WTC11 (cell line): ENCODE results near the gene PPARA. TPM values are rescaled to one million over a fixed set of nuclear protein-coding genes. Genes with fewer than 3 reads are reported as not detected.

ENCODE experiments used
- ATAC-seq: fragments of 200-7000 bp; cut with Tn5 transposase; 2 replicates; pipeline ENCODE4 v1.10.0; 2021; ENCODE audit warnings: mild to moderate bottlenecking, moderate library complexity
- CTCF ChIA-PET: fragments of 300-600 bp; sonication (Branson Sonifier 250); formaldehyde crosslinking; loops from one replicate; lab custom pipeline; 2021; ENCODE audit warnings: antibody characterized with exemption; lab: Charles Lee
- POLR2A ChIA-PET: fragments of 350-600 bp; sonication (Branson Sonifier 250); formaldehyde crosslinking; loops from one replicate; lab custom pipeline; 2021; ENCODE audit warnings: antibody characterized with exemption; lab: Charles Lee
- DNase-seq: peaks from one replicate; pipeline ENCODE4 v3.0.0; 2021; ENCODE audit warnings: low spot score
- H3K27ac Mint-ChIP-seq: 2 replicates; pipeline ENCODE4 v1.8.0; 2021; ENCODE audit warnings: mixed read lengths
- H3K27me3 Mint-ChIP-seq: 2 replicates; pipeline ENCODE4 v1.8.0; 2021; ENCODE audit warnings: low read depth, mild to moderate bottlenecking, moderate library complexity, mixed read lengths
- H3K36me3 Mint-ChIP-seq: 2 replicates; pipeline ENCODE4 v1.8.0; 2021; ENCODE audit warnings: mixed read lengths
- H3K4me1 Mint-ChIP-seq: 2 replicates; pipeline ENCODE4 v1.8.0; 2022; ENCODE audit warnings: mixed read lengths
- H3K4me3 Mint-ChIP-seq: 2 replicates; pipeline ENCODE4 v1.8.0; 2021; ENCODE audit warnings: mild to moderate bottlenecking, moderate library complexity, mixed read lengths
- H3K9me3 Mint-ChIP-seq: 2 replicates; pipeline ENCODE4 v1.8.0; 2021; ENCODE audit warnings: mixed read lengths
- CBFB ChIP-seq: sonication (generic); formaldehyde crosslinking; IDR thresholded peaks from 2 replicates; pipeline ENCODE4 v1.8.1; 2022; ENCODE audit warnings: mild to moderate bottlenecking, low read depth, missing genetic modification reagents
- CDX4 ChIP-seq: fragments of 250-450 bp; sonication (Bioruptor Pico); IDR thresholded peaks from 2 replicates; pipeline ENCODE4 v1.9.0; 2021; ENCODE audit warnings: moderate library complexity, mild to moderate bottlenecking, inconsistent platforms, borderline replicate concordance
- CTCF ChIP-seq: fragments of 200-600 bp; IDR thresholded peaks from 2 replicates; pipeline ENCODE4 v1.8.0; 2022; ENCODE audit warnings: antibody characterized with exemption
- E2F1 ChIP-seq: sonication (generic); formaldehyde crosslinking; IDR thresholded peaks from 2 replicates; pipeline ENCODE4 v1.8.0; 2022; ENCODE audit warnings: mild to moderate bottlenecking, missing genetic modification reagents
- ERG ChIP-seq: fragments of 250-450 bp; sonication (Bioruptor Pico); IDR thresholded peaks from 2 replicates; pipeline ENCODE4 v1.8.0; 2021; ENCODE audit warnings: mild to moderate bottlenecking
- FOXP1 ChIP-seq: sonication (generic); formaldehyde crosslinking; IDR thresholded peaks from 2 replicates; pipeline ENCODE4 v1.8.0; 2022; ENCODE audit warnings: missing genetic modification reagents, mild to moderate bottlenecking, moderate library complexity, borderline replicate concordance
- GABPB1 ChIP-seq: sonication (generic); formaldehyde crosslinking; IDR thresholded peaks from 2 replicates; pipeline ENCODE4 v1.8.1; 2023; ENCODE audit warnings: mild to moderate bottlenecking, missing genetic modification reagents
- GTF2I ChIP-seq: fragments of 250-450 bp; sonication (Bioruptor Pico); conservative IDR thresholded peaks from 2 replicates; pipeline ENCODE4 v1.4.0; 2021; ENCODE audit warnings: mild to moderate bottlenecking
- IRF2 ChIP-seq: sonication (generic); formaldehyde crosslinking; IDR thresholded peaks from 2 replicates; pipeline ENCODE4 v1.8.0; 2022; ENCODE audit warnings: low read depth, missing genetic modification reagents, borderline replicate concordance
- JUN ChIP-seq: sonication (generic); formaldehyde crosslinking; IDR thresholded peaks from 2 replicates; pipeline ENCODE4 v1.8.0; 2023; ENCODE audit warnings: mild to moderate bottlenecking, missing genetic modification reagents
- MLX ChIP-seq: sonication (generic); formaldehyde crosslinking; IDR thresholded peaks from 2 replicates; pipeline ENCODE4 v1.8.1; 2023; ENCODE audit warnings: mild to moderate bottlenecking, missing genetic modification reagents, moderate library complexity
- NFE2L1 ChIP-seq: sonication (generic); formaldehyde crosslinking; IDR thresholded peaks from 2 replicates; pipeline ENCODE4 v1.8.1; 2023; ENCODE audit warnings: missing genetic modification reagents
- RELA ChIP-seq: sonication (generic); formaldehyde crosslinking; IDR thresholded peaks from 2 replicates; pipeline ENCODE4 v1.8.1; 2022; ENCODE audit warnings: missing genetic modification reagents, mild to moderate bottlenecking, borderline replicate concordance
- SMAD3 ChIP-seq: sonication (generic); formaldehyde crosslinking; IDR thresholded peaks from 2 replicates; pipeline ENCODE4 v1.8.0; 2022; ENCODE audit warnings: missing genetic modification reagents, mild to moderate bottlenecking, borderline replicate concordance
- TEAD1 ChIP-seq: sonication (generic); formaldehyde crosslinking; IDR thresholded peaks from 2 replicates; pipeline ENCODE4 v1.8.0; 2022; ENCODE audit warnings: mild to moderate bottlenecking, missing genetic modification reagents
- ZMAT4 ChIP-seq: fragments of 250-450 bp; sonication (Bioruptor Pico); IDR thresholded peaks from 2 replicates; pipeline ENCODE4 v1.9.0; 2021; ENCODE audit warnings: mild to moderate bottlenecking
- ZNF232 ChIP-seq: sonication (generic); formaldehyde crosslinking; IDR thresholded peaks from 2 replicates; pipeline ENCODE4 v1.8.0; 2022; ENCODE audit warnings: mild to moderate bottlenecking, missing genetic modification reagents
- ZNF532 ChIP-seq: fragments of 250-450 bp; sonication (Bioruptor Pico); IDR thresholded peaks from 2 replicates; pipeline ENCODE4 v1.9.0; 2021; ENCODE audit warnings: mild to moderate bottlenecking, borderline replicate concordance
- ZSCAN18 ChIP-seq: fragments of 250-450 bp; sonication (Bioruptor Pico); IDR thresholded peaks from 2 replicates; pipeline ENCODE4 v2.1.2; 2022; ENCODE audit warnings: mild to moderate bottlenecking, moderate library complexity
- total RNA-seq: library from RNA; stranded (reverse); gene quantifications from 3 replicates; pipeline ENCODE4 v1.2.3, GENCODE V29; 2021

PPARA gene
- total RNA-seq, 1 experiment from 2014 or later, result 9.3 TPM

GRCh38 chr22:46187862-46188261 lies 37.5 kb downstream of the PPARA start:
- no peak overlapping the region for H3K27ac Mint-ChIP-seq
- peaks cover 15% of the 10 kb centered on the region for H3K36me3 Mint-ChIP-seq
- peaks cover 30% of the 10 kb centered on the region for H3K9me3 Mint-ChIP-seq
- ChIA-PET POLR2A (no interaction called here), CTCF (no interaction called here)
- DNase-seq, result no peak
- ATAC-seq, result no peak
- H3K4me3 Mint-ChIP-seq, result no peak overlapping the region
- no peak for TF ChIP-seq MLX
- no peak for TF ChIP-seq RELA
- TF ChIP-seq CDX4 (CRISPR knock-in tag), result no peak
- no peak for TF ChIP-seq FOXP1 (CRISPR knock-in tag)
- no peak for TF ChIP-seq CBFB (CRISPR knock-in tag)
- no peak for TF ChIP-seq TEAD1
- no peak for TF ChIP-seq ERG (CRISPR knock-in tag)
- no peak for TF ChIP-seq GTF2I (CRISPR knock-in tag)
- no peak for TF ChIP-seq IRF2
- TF ChIP-seq GABPB1 (CRISPR knock-in tag), result no peak
- TF ChIP-seq ZMAT4 (CRISPR knock-in tag), result no peak
- no peak for TF ChIP-seq E2F1 (CRISPR knock-in tag)
- no peak for TF ChIP-seq ZNF232 (CRISPR knock-in tag)
- TF ChIP-seq SMAD3 (CRISPR knock-in tag), result no peak
- no peak for TF ChIP-seq JUN
- no peak for TF ChIP-seq ZNF532 (CRISPR knock-in tag)
- TF ChIP-seq ZSCAN18 (CRISPR knock-in tag), result no peak
- no peak for TF ChIP-seq NFE2L1 (CRISPR knock-in tag)
- TF ChIP-seq CTCF, result no peak
- H3K27me3 Mint-ChIP-seq, result peaks cover 4% of the 10 kb centered on the region; the same call in 1 of the 2 replicates
- H3K4me1 Mint-ChIP-seq, result no peaks in the 10 kb centered on the region
